Prostate gland (tissue), 2 donors: ENCODE measurements around the gene CRIM1. TPM values are rescaled to one million over a fixed set of nuclear protein-coding genes. Genes with fewer than 3 reads are reported as not detected.

Experiments used
- DNase-seq: peaks from one replicate; pipeline ENCODE4 v3.0.0-alpha.2; 2019; ENCODE audit warnings: low spot score
- H3K27ac ChIP-seq, 2 donors: fragments of 200-600 bp; sonication (generic); 2 replicates each; pipeline ENCODE4 v1.5.1; 2017 to 2019
- H3K27me3 ChIP-seq: fragments of 200-600 bp; sonication (generic); replicated peaks from 2 replicates; pipeline ENCODE4 v1.5.1; 2019; ENCODE audit not compliant: insufficient read depth
- H3K36me3 ChIP-seq, 2 donors: fragments of 200-600 bp; sonication (generic); 1 replicate in 1 of 2; 2 replicates in 1 of 2; pipeline versions ENCODE4 v1.5.1 to v1.8.1; 2017 to 2019
- H3K4me1 ChIP-seq: fragments of 200-600 bp; sonication (generic); replicated peaks from 2 replicates; pipeline ENCODE4 v1.5.1; 2019
- H3K4me3 ChIP-seq, 2 donors: fragments of 200-600 bp; sonication (generic); 2 replicates each; pipeline ENCODE4 v1.5.1; 2017 to 2019
- H3K9me3 ChIP-seq: fragments of 200-600 bp; sonication (generic); 2 replicates; pipeline ENCODE4 v1.5.1; 2017
- CTCF ChIP-seq, 4 experiments: fragments of 200-600 bp in 2 of 4; fragments of 450-650 bp in 2 of 4; sonication (generic) in 2 of 4; IDR thresholded peaks; 1 replicate in 3 of 4; 2 replicates in 1 of 4; pipeline ENCODE4 v1.5.1; 2016 to 2019; ENCODE audit warnings: antibody characterized with exemption in 4 of 4, mild to moderate bottlenecking in 2 of 4, moderate library complexity in 2 of 4
- POLR2A ChIP-seq: fragments of 450-650 bp; IDR thresholded peaks from one replicate; pipeline ENCODE4 v1.6.1; 2016; ENCODE audit warnings: antibody characterized with exemption, mild to moderate bottlenecking
- POLR2AphosphoS5 ChIP-seq: sonication (generic); formaldehyde crosslinking; IDR thresholded peaks from one replicate; pipeline ENCODE4 v1.6.1; 2017; ENCODE audit warnings: antibody characterized with exemption
- WGBS: methylation state at CpG from one replicate; pipeline ENCODE4 v1.1.5; 2018; 5-methylcytosine and 5-hydroxymethylcytosine counted together
- intact Hi-C: fragments of 100-400 bp; cut with DNase I; formaldehyde crosslinking; loops from one replicate; pipeline ENCODE4 v1.14.2; 2022
- total RNA-seq, 2 donors: library from RNA; depleted of rRNA; stranded (reverse); fragments of >200 nt; gene quantifications; one replicate each; pipeline ENCODE4 v1.1.0, GENCODE V29; 2016

Gene CRIM1
- total RNA-seq, 2 donors from 2014 or later, result 55.2 to 101 TPM

- H3K27ac ChIP-seq, result no peak overlapping the region
- H3K4me3 ChIP-seq, result no peak overlapping the region
- no peaks in the 10 kb centered on the region for H3K9me3 ChIP-seq
- H3K36me3 ChIP-seq, result no peaks in the 10 kb centered on the region
- TF ChIP-seq POLR2AphosphoS5 (no peak), POLR2A (no peak), CTCF (IDR thresholded peaks at IDR 0.05) (no peak)
- no peaks in the 10 kb centered on the region for H3K27me3 ChIP-seq
- no peak for DNase-seq
- intact Hi-C loops, result no loop called here
- H3K4me1 ChIP-seq, result no peaks in the 10 kb centered on the region
- WGBS, result 96% methylated on average over 8 of the region's 8 CpGs
These were observed 89.7 kb downstream of the CRIM1 start for GRCh38 chr2:36445185-36445866.

- Histone ChIP-seq H3K4me3 (no peak overlapping the region), H3K4me1 (no peaks in the 10 kb centered on the region), H3K27ac (no peak overlapping the region), H3K36me3 (no peaks in the 10 kb centered on the region), H3K27me3 (no peaks in the 10 kb centered on the region), H3K9me3 (no peaks in the 10 kb centered on the region)
- no peak for DNase-seq
- TF ChIP-seq POLR2A (no peak), CTCF (IDR thresholded peaks at IDR 0.05) (no peak), POLR2AphosphoS5 (no peak)
- 39% methylated on average over 3 of the region's 3 CpGs for WGBS
- intact Hi-C loops, result no loop called here
These were observed 90.7 kb downstream of the CRIM1 start for GRCh38 chr2:36446294-36446693.

GRCh38 chr2:36449213-36449612 lies 93.6 kb downstream of the CRIM1 start:
- no peak for DNase-seq
- TF ChIP-seq CTCF (IDR thresholded peaks at IDR 0.05), result no peak
- TF ChIP-seq POLR2A, result no peak
- no peak for TF ChIP-seq POLR2AphosphoS5
- no peaks in the 10 kb centered on the region for H3K36me3 ChIP-seq
- H3K27ac ChIP-seq, result no peak overlapping the region
- H3K9me3 ChIP-seq, result no peaks in the 10 kb centered on the region
- H3K4me3 ChIP-seq, result no peak overlapping the region
- H3K27me3 ChIP-seq, result no peaks in the 10 kb centered on the region
- intact Hi-C loops, result no loop called here
- no peaks in the 10 kb centered on the region for H3K4me1 ChIP-seq
- 95% methylated on average over 7 of the region's 7 CpGs for WGBS

- Histone ChIP-seq H3K4me1 (no peaks in the 10 kb centered on the region), H3K4me3 (no peak overlapping the region), H3K27ac (no peak overlapping the region), H3K27me3 (no peaks in the 10 kb centered on the region), H3K36me3 (no peaks in the 10 kb centered on the region), H3K9me3 (no peaks in the 10 kb centered on the region)
- WGBS, result 77% methylated on average over 6 of the region's 6 CpGs
- TF ChIP-seq POLR2AphosphoS5, result no peak
- no peak for TF ChIP-seq CTCF (IDR thresholded peaks at IDR 0.05)
- no peak for TF ChIP-seq POLR2A
- intact Hi-C loops, result no loop called here
- no peak for DNase-seq
These were observed 94.4 kb downstream of the CRIM1 start for GRCh38 chr2:36449943-36450392.

- no peaks in the 10 kb centered on the region for H3K27me3 ChIP-seq
- no peaks in the 10 kb centered on the region for H3K9me3 ChIP-seq
- no peak for DNase-seq
- TF ChIP-seq CTCF (IDR thresholded peaks at IDR 0.05) (no peak), POLR2AphosphoS5 (no peak), POLR2A (no peak)
- intact Hi-C loops, result no loop called here
- no peaks in the 10 kb centered on the region for H3K36me3 ChIP-seq
- H3K4me3 ChIP-seq, result no peak overlapping the region
- no peak overlapping the region for H3K27ac ChIP-seq
- H3K4me1 ChIP-seq, result no peaks in the 10 kb centered on the region
- 74% methylated on average over 5 of the region's 5 CpGs for WGBS
These were observed 95.1 kb downstream of the CRIM1 start for GRCh38 chr2:36450466-36451196.
